ENCODE measurements around the gene CGB7. TPM values are rescaled to one million over a fixed set of nuclear protein-coding genes. Genes with fewer than 3 reads are reported as not detected.
"Not testable (repeated sequence)": the region's sequence is repeated elsewhere in the genome, so short reads cannot be mapped to it uniquely, and the experiment has no call there.

The CGB7 gene
- total RNA-seq, 1 donor: under 0.01 TPM

GRCh38 chr19:49022116-49022515 is 35.4 kb downstream of the CGB7 start:
- TF ChIP-seq CTCF (IDR thresholded peaks at IDR 0.05; ENCODE audit: extremely low read depth, low read depth, low read length): no peak
- peaks cover 15% of the 10 kb centered on the region for H3K4me1 ChIP-seq (ENCODE audit: insufficient read depth, low read length)
- H3K79me2 ChIP-seq (ENCODE audit: insufficient read depth, low read length): no peaks in the 10 kb centered on the region
- no peaks in the 10 kb centered on the region for H3K36me3 ChIP-seq (ENCODE audit: insufficient read depth, low read length)
- no peaks in the 10 kb centered on the region for H3K9me3 ChIP-seq (ENCODE audit: low read depth, low read length)
- no peaks in the 10 kb centered on the region for H4K20me1 ChIP-seq (ENCODE audit: insufficient read depth, low read length)
- H3K4me2 ChIP-seq (ENCODE audit: insufficient read depth, low read length): no peak overlapping the region
- H3K27ac ChIP-seq (ENCODE audit: low read depth, low read length): no peak overlapping the region
- no peaks in the 10 kb centered on the region for H3K27me3 ChIP-seq (ENCODE audit: insufficient read depth, low read length)
- no peak overlapping the region for H3K4me3 ChIP-seq (ENCODE audit: insufficient read depth, low read length)
- no peak for DNase-seq (ENCODE audit: insufficient read length, low spot score, missing footprints)
- no peak overlapping the region for H2AFZ ChIP-seq (ENCODE audit: low read length)

DNA sequence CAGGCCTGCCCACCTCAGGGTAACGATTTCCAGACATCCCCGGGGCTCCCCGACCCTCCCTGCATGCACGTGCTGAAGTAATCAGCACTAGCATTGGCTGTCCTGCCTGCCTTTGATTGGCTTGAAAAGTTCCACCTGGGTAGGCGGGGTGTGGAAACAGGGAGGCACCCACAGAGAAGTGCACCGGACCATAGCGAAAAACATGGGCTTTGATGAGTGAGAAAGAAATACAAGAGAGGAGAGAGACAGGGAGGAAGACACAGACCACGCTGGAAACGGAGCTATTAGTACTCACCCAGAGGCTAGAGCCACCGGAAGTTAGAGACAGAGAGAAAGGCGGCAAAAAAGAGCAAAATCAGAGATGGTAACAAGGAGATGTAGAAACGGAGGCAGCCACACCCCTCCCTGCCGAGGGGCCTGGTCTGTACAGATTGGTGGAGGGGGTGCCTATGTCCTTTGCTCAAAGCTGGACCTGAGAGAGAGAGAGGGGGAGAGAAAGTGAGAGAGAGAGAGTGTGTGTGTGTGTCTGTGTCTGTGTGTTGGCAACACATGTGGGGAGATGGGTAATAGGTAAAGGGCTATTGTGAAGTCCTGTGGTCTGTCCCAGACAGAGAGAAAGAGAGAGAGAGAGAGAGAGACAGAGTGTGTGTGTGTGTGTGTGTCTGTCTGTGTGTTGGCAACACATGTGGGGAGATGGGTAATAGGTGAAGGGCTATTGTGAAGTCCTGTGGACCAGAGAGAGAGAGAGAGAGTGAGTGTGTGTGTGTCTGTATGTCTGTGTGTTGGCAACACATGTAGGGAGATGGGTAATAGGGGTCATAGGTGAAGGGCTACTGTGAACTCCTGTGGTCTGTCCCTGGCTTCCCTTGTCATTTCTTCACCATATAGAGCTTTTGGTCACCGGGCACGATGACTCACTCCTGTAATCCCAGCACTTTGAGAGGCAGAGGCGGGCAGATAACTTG is 36.3 kb downstream of the CGB7 start:
- Histone ChIP-seq H3K79me2 (ENCODE audit: insufficient read depth, low read length) (no peaks in the 10 kb centered on the region), H4K20me1 (ENCODE audit: insufficient read depth, low read length) (no peaks in the 10 kb centered on the region), H3K27me3 (ENCODE audit: insufficient read depth, low read length) (no peaks in the 10 kb centered on the region), H3K4me1 (ENCODE audit: insufficient read depth, low read length) (peaks cover 15% of the 10 kb centered on the region), H3K4me3 (ENCODE audit: insufficient read depth, low read length) (no peak overlapping the region), H2AFZ (ENCODE audit: low read length) (no peak overlapping the region), H3K27ac (ENCODE audit: low read depth, low read length) (no peak overlapping the region), H3K9me3 (ENCODE audit: low read depth, low read length) (no peaks in the 10 kb centered on the region), H3K4me2 (ENCODE audit: insufficient read depth, low read length) (no peak overlapping the region), H3K36me3 (ENCODE audit: insufficient read depth, low read length) (no peaks in the 10 kb centered on the region)
- peak; percentile 85 for DNase-seq (ENCODE audit: insufficient read length, low spot score, missing footprints)
- TF ChIP-seq CTCF (IDR thresholded peaks at IDR 0.05; ENCODE audit: extremely low read depth, low read depth, low read length): no peak

DNA sequence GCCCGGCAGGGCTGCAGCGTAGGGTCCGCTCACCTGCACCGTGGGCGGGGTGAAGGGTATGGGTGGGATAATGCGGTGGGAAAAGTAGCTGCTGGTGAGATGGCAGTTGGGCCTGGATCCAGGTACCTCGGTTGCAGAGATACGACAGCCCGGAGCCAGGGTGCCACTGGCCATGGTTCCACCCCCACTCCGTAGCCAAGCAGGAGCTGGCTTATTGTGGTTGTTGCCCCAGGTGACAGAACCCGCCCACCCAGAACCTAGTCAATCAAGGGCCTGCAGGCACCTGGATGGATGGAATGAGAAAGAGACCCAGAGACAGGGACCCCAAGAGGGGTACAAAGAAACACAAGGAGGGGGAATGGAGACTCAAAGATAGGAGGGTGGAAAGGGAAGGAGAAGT is 37.2 kb downstream of the CGB7 start:
- Histone ChIP-seq H3K9me3 (ENCODE audit: low read depth, low read length) (no peaks in the 10 kb centered on the region), H3K79me2 (ENCODE audit: insufficient read depth, low read length) (no peaks in the 10 kb centered on the region), H3K27me3 (ENCODE audit: insufficient read depth, low read length) (no peaks in the 10 kb centered on the region), H3K4me1 (ENCODE audit: insufficient read depth, low read length) (peaks cover 15% of the 10 kb centered on the region), H3K36me3 (ENCODE audit: insufficient read depth, low read length) (peaks cover 7% of the 10 kb centered on the region), H4K20me1 (ENCODE audit: insufficient read depth, low read length) (no peaks in the 10 kb centered on the region), H3K4me3 (ENCODE audit: insufficient read depth, low read length) (no peak overlapping the region), H2AFZ (ENCODE audit: low read length) (no peak overlapping the region), H3K4me2 (ENCODE audit: insufficient read depth, low read length) (no peak overlapping the region), H3K27ac (ENCODE audit: low read depth, low read length) (no peak overlapping the region)
- TF ChIP-seq CTCF (IDR thresholded peaks at IDR 0.05; ENCODE audit: extremely low read depth, low read depth, low read length): no peak
- DNase-seq (ENCODE audit: insufficient read length, low spot score, missing footprints): no peak

DNA sequence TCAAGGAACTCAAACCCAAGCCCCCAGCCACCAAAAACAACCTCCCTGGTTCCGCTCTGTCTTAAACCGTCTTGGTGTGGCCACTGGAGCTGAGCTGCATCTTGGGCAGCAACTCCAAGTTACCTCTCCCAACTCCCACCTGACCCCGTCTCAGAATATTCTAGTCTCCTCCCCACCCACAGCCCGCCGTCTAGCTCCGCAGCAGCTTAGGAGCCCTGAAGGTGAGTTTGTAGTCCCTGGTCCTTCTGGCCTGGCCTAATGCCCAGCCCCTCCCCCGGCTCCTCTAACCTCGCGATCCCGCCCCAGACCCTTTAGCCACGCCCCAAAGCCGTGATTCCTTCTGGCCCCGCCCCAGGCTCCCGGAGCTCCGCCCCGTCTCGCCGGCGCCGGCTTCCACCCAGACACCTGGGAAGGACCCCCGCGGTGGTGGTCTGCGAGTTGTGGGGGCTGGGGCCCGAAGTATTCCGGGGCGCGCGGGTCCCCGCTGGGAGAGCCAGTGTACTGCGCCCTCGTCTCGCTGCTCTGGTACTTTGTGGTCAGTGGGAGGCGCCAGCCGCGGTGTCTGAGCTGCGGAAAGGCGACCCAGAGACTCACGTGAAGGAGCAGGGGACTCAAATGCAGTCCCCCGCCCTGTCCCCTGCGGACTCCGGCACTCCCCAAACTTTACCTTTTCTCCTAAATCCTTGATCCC is 38.2 kb downstream of the CGB7 start:
- H3K27ac ChIP-seq (ENCODE audit: low read depth, low read length): no peak overlapping the region
- peak overlapping the region; percentile 70 for H3K4me3 ChIP-seq (ENCODE audit: insufficient read depth, low read length)
- TF ChIP-seq CTCF (IDR thresholded peaks at IDR 0.05; ENCODE audit: extremely low read depth, low read depth, low read length): peak; percentile 13
- H3K36me3 ChIP-seq (ENCODE audit: insufficient read depth, low read length): peaks cover 13% of the 10 kb centered on the region
- H3K4me1 ChIP-seq (ENCODE audit: insufficient read depth, low read length): peaks cover 15% of the 10 kb centered on the region
- H3K79me2 ChIP-seq (ENCODE audit: insufficient read depth, low read length): no peaks in the 10 kb centered on the region
- no peaks in the 10 kb centered on the region for H3K27me3 ChIP-seq (ENCODE audit: insufficient read depth, low read length)
- peak; percentile 94 for DNase-seq (ENCODE audit: insufficient read length, low spot score, missing footprints)
- peak overlapping the region; percentile 77 for H3K4me2 ChIP-seq (ENCODE audit: insufficient read depth, low read length)
- H4K20me1 ChIP-seq (ENCODE audit: insufficient read depth, low read length): no peaks in the 10 kb centered on the region
- peak overlapping the region; percentile 72 for H2AFZ ChIP-seq (ENCODE audit: low read length)
- H3K9me3 ChIP-seq (ENCODE audit: low read depth, low read length): no peaks in the 10 kb centered on the region

DNA sequence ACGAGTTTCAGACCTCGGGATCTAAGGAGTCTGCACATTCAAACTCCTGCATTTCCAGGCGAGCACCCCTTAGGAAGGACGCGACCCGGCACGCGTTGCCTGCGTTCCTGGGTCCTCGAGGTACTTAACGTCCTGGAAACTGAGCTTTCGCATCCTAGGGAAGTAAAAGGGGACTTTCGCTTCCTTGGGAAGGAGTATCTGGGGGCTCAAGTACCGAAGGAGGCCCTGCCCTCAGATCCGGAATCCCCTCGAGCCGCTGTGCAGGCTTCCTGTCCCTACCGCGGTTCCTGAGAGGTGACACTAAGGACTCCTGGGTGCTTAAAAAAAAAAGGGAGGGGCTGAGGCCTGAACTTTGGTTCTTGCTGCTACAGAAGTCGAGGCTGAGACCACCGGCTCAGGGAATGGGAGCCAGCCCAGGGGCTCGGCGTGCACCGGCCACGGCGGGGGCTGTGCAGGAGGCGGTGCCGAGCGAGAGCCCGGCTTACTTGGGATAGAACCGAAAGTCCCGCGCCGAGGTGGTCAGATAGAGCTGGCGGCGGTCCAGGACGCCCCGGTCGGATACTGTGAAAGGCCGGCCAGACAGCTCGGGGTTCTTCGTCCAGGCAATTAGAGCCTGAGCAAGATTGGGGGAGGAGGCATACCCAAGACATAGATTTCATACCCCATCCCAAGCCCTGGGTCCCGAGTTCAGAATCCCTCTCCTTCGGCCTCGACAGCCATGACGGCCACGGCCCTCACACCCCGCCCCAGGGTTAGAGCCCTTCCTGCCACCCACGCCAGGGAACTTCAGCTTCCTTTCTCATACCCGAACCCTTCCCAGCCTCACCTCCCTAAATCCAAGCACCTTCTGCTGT is 38.9 kb downstream of the CGB7 start:
- H3K27me3 ChIP-seq (ENCODE audit: insufficient read depth, low read length); H3K9me3 ChIP-seq (ENCODE audit: low read depth, low read length); H4K20me1 ChIP-seq (ENCODE audit: insufficient read depth, low read length); H3K79me2 ChIP-seq (ENCODE audit: insufficient read depth, low read length); H3K27ac ChIP-seq (ENCODE audit: low read depth, low read length): not testable (repeated sequence)
- Histone ChIP-seq H3K4me2 (ENCODE audit: insufficient read depth, low read length) (peak overlapping the region; percentile 77), H3K36me3 (ENCODE audit: insufficient read depth, low read length) (peaks cover 13% of the 10 kb centered on the region), H3K4me3 (ENCODE audit: insufficient read depth, low read length) (peak overlapping the region; percentile 70), H2AFZ (ENCODE audit: low read length) (peak overlapping the region; percentile 72), H3K4me1 (ENCODE audit: insufficient read depth, low read length) (peaks cover 15% of the 10 kb centered on the region)
- DNase-seq (ENCODE audit: insufficient read length, low spot score, missing footprints): peak; percentile 72

Data from osteoblast (primary cell).